Measurements from ENCODE around the gene KCNMB3. TPM values are rescaled to one million over a fixed set of nuclear protein-coding genes. Genes with fewer than 3 reads are reported as not detected.
"Not testable (repeated sequence)": the region's sequence is repeated elsewhere in the genome, so short reads cannot be mapped to it uniquely, and the experiment has no call there.

KCNMB3 gene
- total RNA-seq, 1 donor from 2014 or later, result 1.1 TPM

GRCh38 chr3:179227349-179227748 lies 23.6 kb downstream of the KCNMB3 start:
- DNase-seq (ENCODE audit: low read depth) (peak; percentile 80), FAIRE-seq (no peak)
- TF ChIP-seq, protein P1, sequence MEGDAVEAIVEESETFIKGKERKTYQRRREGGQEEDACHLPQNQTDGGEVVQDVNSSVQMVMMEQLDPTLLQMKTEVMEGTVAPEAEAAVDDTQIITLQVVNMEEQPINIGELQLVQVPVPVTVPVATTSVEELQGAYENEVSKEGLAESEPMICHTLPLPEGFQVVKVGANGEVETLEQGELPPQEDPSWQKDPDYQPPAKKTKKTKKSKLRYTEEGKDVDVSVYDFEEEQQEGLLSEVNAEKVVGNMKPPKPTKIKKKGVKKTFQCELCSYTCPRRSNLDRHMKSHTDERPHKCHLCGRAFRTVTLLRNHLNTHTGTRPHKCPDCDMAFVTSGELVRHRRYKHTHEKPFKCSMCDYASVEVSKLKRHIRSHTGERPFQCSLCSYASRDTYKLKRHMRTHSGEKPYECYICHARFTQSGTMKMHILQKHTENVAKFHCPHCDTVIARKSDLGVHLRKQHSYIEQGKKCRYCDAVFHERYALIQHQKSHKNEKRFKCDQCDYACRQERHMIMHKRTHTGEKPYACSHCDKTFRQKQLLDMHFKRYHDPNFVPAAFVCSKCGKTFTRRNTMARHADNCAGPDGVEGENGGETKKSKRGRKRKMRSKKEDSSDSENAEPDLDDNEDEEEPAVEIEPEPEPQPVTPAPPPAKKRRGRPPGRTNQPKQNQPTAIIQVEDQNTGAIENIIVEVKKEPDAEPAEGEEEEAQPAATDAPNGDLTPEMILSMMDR (IDR thresholded peaks at IDR 0.05; ENCODE audit: insufficient read depth, low read length, severe bottlenecking), result no peak
- H3K27me3 ChIP-seq (ENCODE audit: control insufficient read depth, insufficient read depth, low read length), result no peaks in the 10 kb centered on the region
- H3K4me3 ChIP-seq (ENCODE audit: low read depth, low read length), result no peak overlapping the region
- H3K36me3 ChIP-seq (ENCODE audit: control insufficient read depth, insufficient read depth, low read length), result peaks cover 2% of the 10 kb centered on the region

DNA sequence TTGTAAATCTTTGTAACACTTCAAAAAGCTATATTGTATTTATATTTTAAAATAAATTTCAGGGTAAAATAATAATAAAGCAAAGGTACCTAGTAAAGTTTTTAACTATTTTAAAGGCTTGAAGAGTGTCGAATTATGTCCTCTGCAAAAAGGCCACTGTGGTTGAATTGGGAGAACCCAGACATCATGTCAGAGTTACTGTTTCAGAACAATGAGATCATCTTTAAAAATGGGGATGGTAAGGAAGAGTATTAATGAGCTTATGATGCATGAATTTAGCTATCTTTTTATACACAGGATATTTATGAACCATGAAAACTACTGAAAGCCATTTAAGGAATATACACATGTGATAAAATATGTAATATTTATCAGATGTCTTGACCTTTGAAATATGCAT lies 26.3 kb downstream of the KCNMB3 start:
- no peaks in the 10 kb centered on the region for H3K27me3 ChIP-seq (ENCODE audit: control insufficient read depth, insufficient read depth, low read length)
- H3K36me3 ChIP-seq (ENCODE audit: control insufficient read depth, insufficient read depth, low read length), result no peaks in the 10 kb centered on the region
- no peak for DNase-seq (ENCODE audit: low read depth)
- H3K4me3 ChIP-seq (ENCODE audit: low read depth, low read length), result no peak overlapping the region
- no peak for FAIRE-seq
- TF ChIP-seq, protein P1 (IDR thresholded peaks at IDR 0.05; ENCODE audit: insufficient read depth, low read length, severe bottlenecking), result no peak

- Histone ChIP-seq H3K4me3 (ENCODE audit: low read depth, low read length) (no peak overlapping the region), H3K27me3 (ENCODE audit: control insufficient read depth, insufficient read depth, low read length) (no peaks in the 10 kb centered on the region), H3K36me3 (ENCODE audit: control insufficient read depth, insufficient read depth, low read length) (no peaks in the 10 kb centered on the region)
- FAIRE-seq (no peak), DNase-seq (ENCODE audit: low read depth) (no peak)
- TF ChIP-seq, protein P1 (IDR thresholded peaks at IDR 0.05; ENCODE audit: insufficient read depth, low read length, severe bottlenecking), result no peak
Observed at GRCh38 chr3:179223548-179223947, 27.4 kb downstream of the KCNMB3 start.

GRCh38 chr3:179218213-179218612 lies 32.7 kb downstream of the KCNMB3 start:
- not testable (repeated sequence) for FAIRE-seq; DNase-seq (ENCODE audit: low read depth); H3K27me3 ChIP-seq (ENCODE audit: control insufficient read depth, insufficient read depth, low read length); H3K36me3 ChIP-seq (ENCODE audit: control insufficient read depth, insufficient read depth, low read length); H3K4me3 ChIP-seq (ENCODE audit: low read depth, low read length)

- H3K27me3 ChIP-seq (ENCODE audit: control insufficient read depth, insufficient read depth, low read length); H3K4me3 ChIP-seq (ENCODE audit: low read depth, low read length); H3K36me3 ChIP-seq (ENCODE audit: control insufficient read depth, insufficient read depth, low read length); DNase-seq (ENCODE audit: low read depth): not testable (repeated sequence)
- peak; percentile 94 for FAIRE-seq
Observed at GRCh38 chr3:179215550-179215949, 35.4 kb downstream of the KCNMB3 start.

DNA sequence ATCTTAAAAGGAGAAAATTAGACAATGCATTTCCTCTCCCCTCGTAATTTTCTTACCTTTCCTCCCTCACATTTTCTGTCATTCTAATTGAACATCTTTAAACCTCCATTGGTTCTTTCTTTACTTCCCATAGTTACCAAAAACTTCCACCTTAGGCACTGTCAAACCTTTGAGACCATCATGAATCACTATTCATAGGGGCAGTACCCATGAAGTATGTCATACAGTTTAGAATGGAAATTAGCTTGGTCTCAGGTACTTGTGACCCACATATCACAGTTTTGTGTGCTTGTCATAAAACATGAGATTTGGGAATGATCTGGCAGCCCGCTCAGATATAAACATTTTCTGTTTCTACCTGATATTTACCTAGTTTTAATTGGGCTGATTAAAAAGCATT lies 50.1 kb downstream of the KCNMB3 start:
- Histone ChIP-seq H3K27me3 (ENCODE audit: control insufficient read depth, insufficient read depth, low read length) (no peaks in the 10 kb centered on the region), H3K36me3 (ENCODE audit: control insufficient read depth, insufficient read depth, low read length) (peaks cover 2% of the 10 kb centered on the region), H3K4me3 (ENCODE audit: low read depth, low read length) (no peak overlapping the region)
- no peak for FAIRE-seq
- TF ChIP-seq, protein P1 (IDR thresholded peaks at IDR 0.05; ENCODE audit: insufficient read depth, low read length, severe bottlenecking), result no peak
- no peak for DNase-seq (ENCODE audit: low read depth)

- no peak for FAIRE-seq
- TF ChIP-seq, protein P1 (IDR thresholded peaks at IDR 0.05; ENCODE audit: insufficient read depth, low read length, severe bottlenecking), result no peak
- Histone ChIP-seq H3K27me3 (ENCODE audit: control insufficient read depth, insufficient read depth, low read length) (no peaks in the 10 kb centered on the region), H3K36me3 (ENCODE audit: control insufficient read depth, insufficient read depth, low read length) (peaks cover 2% of the 10 kb centered on the region), H3K4me3 (ENCODE audit: low read depth, low read length) (no peak overlapping the region)
- no peak for DNase-seq (ENCODE audit: low read depth)
Observed at GRCh38 chr3:179196700-179197099, 54.2 kb downstream of the KCNMB3 start.
